Keratinocyte (primary cell): Measurements from ENCODE around the gene SH2B3. TPM values are rescaled to one million over a fixed set of nuclear protein-coding genes. Genes with fewer than 3 reads are reported as not detected.

ENCODE experiments used
- DNase-seq: peaks from one replicate; pipeline ENCODE4 v3.0.0-alpha.2; 2011; ENCODE audit warnings: low read depth, missing footprints, low spot score
- FAIRE-seq: peaks from 2 replicates; lab custom pipeline; 2011; peaks lifted over from hg19 to GRCh38; lab: Jason Lieb, UNC
- H2AFZ ChIP-seq: 2 replicates; pipeline ENCODE4 v1.6.0; 2012; ENCODE audit warnings: low read length, control low read depth, inconsistent platforms; ENCODE audit not compliant: control insufficient read depth
- H3K27ac ChIP-seq: 2 replicates; pipeline ENCODE4 v1.5.1; 2011; ENCODE audit warnings: low read length; ENCODE audit not compliant: control insufficient read depth, insufficient read depth
- H3K27me3 ChIP-seq: 3 replicates; pipeline ENCODE4 v1.6.0; 2011; ENCODE audit warnings: low read length; ENCODE audit not compliant: control insufficient read depth, insufficient read depth; ENCODE audit errors: extremely low read depth
- H3K36me3 ChIP-seq, 2 experiments: 2 replicates in 1 of 2; 3 replicates in 1 of 2; pipeline ENCODE4 v1.5.1; 2011; ENCODE audit warnings: low read length in 2 of 2, mild to moderate bottlenecking in 1 of 2; ENCODE audit not compliant: control insufficient read depth in 2 of 2, insufficient read depth in 2 of 2; ENCODE audit errors: extremely low read depth in 1 of 2
- H3K4me1 ChIP-seq: 3 replicates; pipeline ENCODE4 v1.5.1; 2011; ENCODE audit warnings: low read length; ENCODE audit not compliant: control insufficient read depth, insufficient read depth; ENCODE audit errors: extremely low read depth
- H3K4me2 ChIP-seq: 3 replicates; pipeline ENCODE4 v1.6.0; 2011; ENCODE audit warnings: low read depth, low read length; ENCODE audit not compliant: control insufficient read depth, insufficient read depth; ENCODE audit errors: extremely low read depth
- H3K4me3 ChIP-seq, 3 experiments: fragments of 200-600 bp in 1 of 3; sonication (generic) in 1 of 3; 2 replicates in 2 of 3; 3 replicates in 1 of 3; pipeline ENCODE4 v1.5.1; 2011 to 2016; ENCODE audit warnings: low read length in 3 of 3, mild to moderate bottlenecking in 3 of 3, control low read depth in 2 of 3, inconsistent platforms in 1 of 3, low read depth in 1 of 3, mixed read lengths in 1 of 3, mixed run types in 1 of 3, moderate library complexity in 1 of 3; ENCODE audit not compliant: control insufficient read depth in 2 of 3, insufficient read depth in 2 of 3; ENCODE audit errors: extremely low read depth in 1 of 3
- H3K79me2 ChIP-seq: 2 replicates; pipeline ENCODE4 v1.6.0; 2012; ENCODE audit warnings: low read length; ENCODE audit not compliant: control insufficient read depth, insufficient read depth
- H3K9ac ChIP-seq: 3 replicates; pipeline ENCODE4 v1.6.0; 2011; ENCODE audit warnings: low read length; ENCODE audit not compliant: control insufficient read depth, insufficient read depth; ENCODE audit errors: extremely low read depth
- H3K9me1 ChIP-seq: 3 replicates; pipeline ENCODE4 v1.6.0; 2011; ENCODE audit warnings: low read length; ENCODE audit not compliant: control insufficient read depth, insufficient read depth; ENCODE audit errors: extremely low read depth
- H3K9me3 ChIP-seq: 2 replicates; pipeline ENCODE4 v1.5.1; 2012; ENCODE audit warnings: low read depth, low read length; ENCODE audit not compliant: control insufficient read depth
- H4K20me1 ChIP-seq: 3 replicates; pipeline ENCODE4 v1.6.0; 2011; ENCODE audit warnings: low read length; ENCODE audit not compliant: control insufficient read depth, insufficient read depth; ENCODE audit errors: extremely low read depth
- CTCF ChIP-seq, 3 experiments: IDR thresholded peaks in 1 of 3; conservative IDR thresholded peaks in 1 of 3; optimal IDR thresholded peaks in 1 of 3; 2 replicates in 2 of 3; 3 replicates in 1 of 3; pipeline versions ENCODE3 to v1.5.1; 2011; ENCODE audit warnings: low read length in 3 of 3, mild to moderate bottlenecking in 3 of 3, moderate library complexity in 2 of 3, control low read depth in 1 of 3, inconsistent platforms in 1 of 3; ENCODE audit not compliant: insufficient read depth in 2 of 3; ENCODE audit errors: extremely low read depth in 1 of 3
- EZH2 ChIP-seq: IDR thresholded peaks from one replicate; pipeline ENCODE4 v1.6.1; 2012; ENCODE audit warnings: inconsistent platforms, mild to moderate bottlenecking, low read length, moderate library complexity
- dilution Hi-C: fragments of 300-500 bp; cut with MboI; formaldehyde crosslinking; loops from one replicate; pipeline ENCODE4 v1.7.0; 2020; ENCODE audit warnings: low sequenced_read_pairs; ENCODE audit not compliant: extremely low pct_ligation_motif_present
- polyA plus RNA-seq, 5 experiments: library from polyadenylated mRNA; depleted of rRNA in 3 of 5; stranded (reverse) in 3 of 5; stranded (forward) in 1 of 5; unstranded in 1 of 5; fragments of >200 nt; gene quantifications; 1 replicate in 1 of 5; 2 replicates in 3 of 5; 3 replicates in 1 of 5; pipeline versions ENCODE4 v1.2.1 to v1.2.3, GENCODE V29; 2011 to 2012; ENCODE audit warnings: missing spikeins in 2 of 5, low read depth in 1 of 5, low replicate concordance in 1 of 5

Gene SH2B3
- polyA plus RNA-seq, 1 donor (not counting 4 experiments of a cell fraction or from before 2014, with no cell fraction given), result 7.7 TPM

- no peak overlapping the region for H3K4me3 ChIP-seq
- peaks cover 5% of the 10 kb centered on the region for H3K4me1 ChIP-seq
- no peaks in the 10 kb centered on the region for H3K9me1 ChIP-seq
- H3K79me2 ChIP-seq, result no peaks in the 10 kb centered on the region
- no peak overlapping the region for H2AFZ ChIP-seq
- TF ChIP-seq EZH2 (no peak), CTCF (optimal IDR thresholded peaks at IDR 0.05 in 1 of 3, IDR thresholded peaks at IDR 0.05 in 1 of 3, conservative IDR thresholded peaks at IDR 0.05 in 1 of 3; ENCODE audit: extremely low read depth in 1 of 3, insufficient read depth in 2 of 3, low read length in 3 of 3) (no peak)
- no peaks in the 10 kb centered on the region for H3K9me3 ChIP-seq
- no peak overlapping the region for H3K27ac ChIP-seq
- no peaks in the 10 kb centered on the region for H3K27me3 ChIP-seq
- H3K9ac ChIP-seq, result no peak overlapping the region
- H3K4me2 ChIP-seq, result no peak overlapping the region
- no peaks in the 10 kb centered on the region for H4K20me1 ChIP-seq
- H3K36me3 ChIP-seq, result peaks cover 1 to 2% of the 10 kb centered on the region in 2 experiments
- FAIRE-seq (no peak), DNase-seq (no peak)
- dilution Hi-C loops, result no loop called here
These were observed 42.8 kb upstream of the SH2B3 start for GRCh38 chr12:111362687-111363475.

DNA sequence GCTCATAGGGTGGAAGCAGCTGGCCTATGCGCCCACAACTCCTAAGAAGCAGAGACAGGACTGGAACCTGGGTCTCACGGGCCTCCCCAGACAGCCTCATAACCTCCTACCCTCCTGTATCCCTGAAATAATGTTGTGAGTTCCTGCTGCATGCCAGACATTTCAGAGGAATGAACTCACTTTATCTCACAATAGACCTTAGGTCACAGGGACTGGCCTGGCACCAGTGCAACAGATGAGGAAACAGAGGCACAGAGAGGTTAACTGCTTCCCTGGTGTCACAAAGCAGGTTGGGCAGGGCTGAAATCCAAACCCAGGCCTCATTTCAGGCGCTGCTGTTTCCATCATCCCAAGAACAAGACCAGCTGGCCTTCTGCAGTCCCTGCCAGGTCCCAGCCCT lies 42.1 kb upstream of the SH2B3 start:
- no peaks in the 10 kb centered on the region for H3K79me2 ChIP-seq
- dilution Hi-C loops, result no loop called here
- no peaks in the 10 kb centered on the region for H4K20me1 ChIP-seq
- H2AFZ ChIP-seq, result no peak overlapping the region
- peaks cover 11% of the 10 kb centered on the region for H3K4me1 ChIP-seq
- no peak overlapping the region for H3K4me3 ChIP-seq
- H3K27ac ChIP-seq, result no peak overlapping the region
- peaks cover 1 to 2% of the 10 kb centered on the region in 2 experiments for H3K36me3 ChIP-seq
- no peak overlapping the region for H3K9ac ChIP-seq
- FAIRE-seq (no peak), DNase-seq (no peak)
- H3K9me1 ChIP-seq, result no peaks in the 10 kb centered on the region
- TF ChIP-seq EZH2 (no peak), CTCF (optimal IDR thresholded peaks at IDR 0.05 in 1 of 3, IDR thresholded peaks at IDR 0.05 in 1 of 3, conservative IDR thresholded peaks at IDR 0.05 in 1 of 3; ENCODE audit: extremely low read depth in 1 of 3, insufficient read depth in 2 of 3, low read length in 3 of 3) (no peak)
- no peaks in the 10 kb centered on the region for H3K9me3 ChIP-seq
- no peaks in the 10 kb centered on the region for H3K27me3 ChIP-seq
- no peak overlapping the region for H3K4me2 ChIP-seq
